ENCODE measurements around the gene MYOD1. TPM values are rescaled to one million over a fixed set of nuclear protein-coding genes. Genes with fewer than 3 reads are reported as not detected.

MYOD1 gene
- total RNA-seq, 1 experiment from 2014 or later, result not detected

- intact Hi-C loops (cut with micrococcal nuclease), result no loop called here
- no peaks in the 10 kb centered on the region for H3K4me1 ChIP-seq (ENCODE audit: control insufficient read depth in 1 of 2, insufficient read depth in 2 of 2, low read length in 2 of 2)
- H3K9ac ChIP-seq (ENCODE audit: low read length), result no peak overlapping the region
- ATAC-seq (0 out of 2 replicates have a peak, but pooled peaks have one; percentile 11), DNase-seq (ENCODE audit: low read depth, low spot score) (no peak)
- H3K27me3 ChIP-seq (ENCODE audit: insufficient read depth, low read length), result peaks cover 22% of the 10 kb centered on the region; the same call in 1 of the 2 replicates
- H3K36me3 ChIP-seq (ENCODE audit: control insufficient read depth in 1 of 2, insufficient read depth in 2 of 2, low read length in 2 of 2), result no peaks in the 10 kb centered on the region
- no peak for TF ChIP-seq YY1 (IDR thresholded peaks at IDR 0.05; ENCODE audit: extremely low read depth, insufficient replicate concordance, low read depth, low read length)
- TF ChIP-seq MAX (IDR thresholded peaks at IDR 0.05), result no peak
- TF ChIP-seq POLR2A (IDR thresholded peaks at IDR 0.05; ENCODE audit: borderline replicate concordance, extremely low read depth, insufficient read depth, insufficient read length), result no peak
- no peak for TF ChIP-seq SRF (IDR thresholded peaks at IDR 0.05; ENCODE audit: low read depth)
- no peak for TF ChIP-seq RAD21 (IDR thresholded peaks at IDR 0.05; ENCODE audit: low read depth)
- no peak for TF ChIP-seq SP1 (IDR thresholded peaks at IDR 0.05; ENCODE audit: low read depth)
- TF ChIP-seq EZH2phosphoT487 (IDR thresholded peaks at IDR 0.05; ENCODE audit: borderline replicate concordance), result no peak
- no peak for TF ChIP-seq EGR1 (IDR thresholded peaks at IDR 0.05; ENCODE audit: low read depth)
- no peaks in the 10 kb centered on the region for H3K9me2 ChIP-seq (ENCODE audit: insufficient read depth)
- no peak overlapping the region for H2AFZ ChIP-seq (ENCODE audit: low read depth, low read length, poor library complexity, severe bottlenecking)
- RAD21 ChIA-PET (ENCODE audit: low non-redundant PET in 1 of 2, low total read pairs in 2 of 2, uncharacterized antibody in 2 of 2, unreplicated experiment in 2 of 2), result no interaction called here
- no peaks in the 10 kb centered on the region for H4K20me1 ChIP-seq (ENCODE audit: insufficient read depth)
- CTCF ChIA-PET, result interaction anchor here (1.3 kb wide), 1 partner anchor 115 kb away, joined by 6 read pairs; no protein-coding TSS in a partner anchor
- POLR2A ChIA-PET, result no interaction called here
- BruUV-seq (replicated peaks), result no TSS peak
- H3K4me2 ChIP-seq (ENCODE audit: low read length), result no peak overlapping the region
- H3K27ac ChIP-seq (ENCODE audit: low read depth, low read length), result no peak overlapping the region
- H3K9me3 ChIP-seq (ENCODE audit: control insufficient read depth in 1 of 2, insufficient read depth in 1 of 2, low read depth in 1 of 2, low read length in 2 of 2), result no peaks in the 10 kb centered on the region
- no peaks in the 10 kb centered on the region for H3K79me2 ChIP-seq (ENCODE audit: insufficient read depth, low read length)
- no peak overlapping the region for H3K4me3 ChIP-seq (replicated peaks in 1 of 2; ENCODE audit: low read depth in 1 of 2, low read length in 2 of 2)
Measured at GRCh38 chr11:17713851-17714250, 5.5 kb upstream of the MYOD1 start.

GRCh38 chr11:17714356-17714854 is 5.0 kb upstream of the MYOD1 start:
- Histone ChIP-seq H3K4me3 (replicated peaks in 1 of 2; ENCODE audit: low read depth in 1 of 2, low read length in 2 of 2) (no peak overlapping the region), H3K27me3 (ENCODE audit: insufficient read depth, low read length) (peaks cover 22% of the 10 kb centered on the region; the same call in 1 of the 2 replicates), H3K9ac (ENCODE audit: low read length) (no peak overlapping the region), H2AFZ (ENCODE audit: low read depth, low read length, poor library complexity, severe bottlenecking) (no peak overlapping the region), H3K79me2 (ENCODE audit: insufficient read depth, low read length) (no peaks in the 10 kb centered on the region), H3K9me2 (ENCODE audit: insufficient read depth) (no peaks in the 10 kb centered on the region), H3K27ac (ENCODE audit: low read depth, low read length) (no peak overlapping the region), H4K20me1 (ENCODE audit: insufficient read depth) (no peaks in the 10 kb centered on the region), H3K4me2 (ENCODE audit: low read length) (no peak overlapping the region), H3K9me3 (ENCODE audit: control insufficient read depth in 1 of 2, insufficient read depth in 1 of 2, low read depth in 1 of 2, low read length in 2 of 2) (no peaks in the 10 kb centered on the region), H3K4me1 (ENCODE audit: control insufficient read depth in 1 of 2, insufficient read depth in 2 of 2, low read length in 2 of 2) (no peaks in the 10 kb centered on the region), H3K36me3 (ENCODE audit: control insufficient read depth in 1 of 2, insufficient read depth in 2 of 2, low read length in 2 of 2) (no peaks in the 10 kb centered on the region)
- POLR2A ChIA-PET, result no interaction called here
- RAD21 ChIA-PET (ENCODE audit: low non-redundant PET in 1 of 2, low total read pairs in 2 of 2, uncharacterized antibody in 2 of 2, unreplicated experiment in 2 of 2), result no interaction called here
- intact Hi-C loops (cut with micrococcal nuclease), result no loop called here
- peak; percentile 63 for ATAC-seq
- CTCF ChIA-PET, result interaction anchor here (1.3 kb wide), 1 partner anchor 116 kb away, joined by 6 read pairs; no protein-coding TSS in a partner anchor
- no TSS peak for BruUV-seq (replicated peaks)
- TF ChIP-seq POLR2A (IDR thresholded peaks at IDR 0.05; ENCODE audit: borderline replicate concordance, extremely low read depth, insufficient read depth, insufficient read length), result no peak
- TF ChIP-seq CTCF (IDR thresholded peaks at IDR 0.05 in 2 of 3, conservative IDR thresholded peaks at IDR 0.05 in 1 of 3; ENCODE audit: borderline replicate concordance in 1 of 3, insufficient read depth in 1 of 3, low read depth in 2 of 3, low read length in 2 of 3), result peak; percentile 13 to 21 (median 19); a peak in 1 of 6 replicates
- TF ChIP-seq RAD21 (IDR thresholded peaks at IDR 0.05; ENCODE audit: low read depth), result peak; percentile 46; the same call in 1 of the 2 replicates
- no peak for TF ChIP-seq ZFX (IDR thresholded peaks at IDR 0.05)
- no peak for DNase-seq (ENCODE audit: low read depth, low spot score)
